Upper lobe of left lung (tissue), 6 donors: ENCODE results near the gene UGT2B17. TPM values are rescaled to one million over a fixed set of nuclear protein-coding genes. Genes with fewer than 3 reads are reported as not detected.
"Not testable (repeated sequence)": the region's sequence is repeated elsewhere in the genome, so short reads cannot be mapped to it uniquely, and the experiment has no call there.

Experiments used
- ATAC-seq, 2 donors: fragments of 200-7000 bp; cut with Tn5 transposase; one replicate each; pipeline ENCODE4 v1.9.1; 2022; ENCODE audit warnings: mild to moderate bottlenecking in 2 of 2, moderate library complexity in 2 of 2; ENCODE audit not compliant: low FRiP score in 2 of 2
- DNase-seq, 2 donors: peaks; one replicate each; pipeline ENCODE4 v3.0.0-alpha.2; 2019 to 2020
- H3K27ac ChIP-seq, 4 donors: fragments of 200-600 bp; sonication (generic); one replicate each; pipeline ENCODE4 v1.5.1; 2016 to 2019
- H3K27me3 ChIP-seq, 4 donors: fragments of 200-600 bp; sonication (generic); one replicate each; pipeline ENCODE4 v1.5.1; 2017 to 2019
- H3K36me3 ChIP-seq, 4 donors: fragments of 200-600 bp; sonication (generic); one replicate each; pipeline ENCODE4 v1.5.1; 2016 to 2019
- H3K4me1 ChIP-seq, 4 donors: fragments of 200-600 bp; sonication (generic); one replicate each; pipeline ENCODE4 v1.5.1; 2018 to 2019
- H3K4me3 ChIP-seq, 4 donors: fragments of 200-600 bp; sonication (generic); one replicate each; pipeline ENCODE4 v1.5.1; 2017 to 2019; ENCODE audit warnings: mild to moderate bottlenecking in 2 of 4, moderate library complexity in 1 of 4
- H3K9me3 ChIP-seq, 4 donors: fragments of 200-600 bp; sonication (generic); one replicate each; pipeline ENCODE4 v1.5.1; 2018 to 2019
- EP300 ChIP-seq, 4 donors: sonication (generic); formaldehyde crosslinking; IDR thresholded peaks; one replicate each; pipeline ENCODE4 v1.5.1; 2017; ENCODE audit warnings: antibody characterized with exemption in 4 of 4, control low read depth in 2 of 4
- POLR2A ChIP-seq, 4 donors: fragments of 450-650 bp; IDR thresholded peaks; one replicate each; pipeline ENCODE4 v1.5.1; 2016 to 2017; ENCODE audit warnings: antibody characterized with exemption in 4 of 4, mild to moderate bottlenecking in 2 of 4
- POLR2AphosphoS5 ChIP-seq, 2 donors: sonication (generic); formaldehyde crosslinking; IDR thresholded peaks; one replicate each; pipeline ENCODE4 v1.5.1; 2017; ENCODE audit warnings: antibody characterized with exemption in 2 of 2
- WGBS, 2 donors: methylation state at CpG; one replicate each; pipeline ENCODE4 v1.1.5; 2017 to 2018; 5-methylcytosine and 5-hydroxymethylcytosine counted together
- total RNA-seq, 6 donors: library from RNA; depleted of rRNA in 4 of 6; stranded (reverse); fragments of >200 nt in 4 of 6; gene quantifications; one replicate each; pipeline versions ENCODE4 v1.1.0 to v1.2.1, GENCODE V29; 2016 to 2021
- TF ChIP-seq, protein P1 (sequence below), 6 experiments: fragments of 450-650 bp in 4 of 6; fragments of 200-600 bp in 2 of 6; sonication (generic) in 2 of 6; IDR thresholded peaks; one replicate each; pipeline ENCODE4 v1.5.1; 2016 to 2019; ENCODE audit warnings: antibody characterized with exemption in 6 of 6
- donor health status: DM: no; HTN: no; CAD: no; lungs with moderate emphysema.
- donor health status: DM: no; HTN: yes; CAD: no; lungs with severe emphysema.

UGT2B17 gene
- total RNA-seq = under 1 TPM in 1 of 6 donors, not detected in 5; 0.27 TPM

GRCh38 chr4:68576272-68577125, at the start of gene UGT2B17:
UGT2B17 (minus strand) TSS chr4:68576322; CDS start chr4:68568484, 7,838 bp downstream.
- WGBS, 2 donors = 93% methylated on average over 4 of the region's 7 CpGs; no CpG with 5 or more reads in 1 of the 2 donors
- Histone ChIP-seq H3K4me3 (no peak within 1 kb of the TSS), H3K9me3 (no peaks in the 10 kb centered on the region), H3K36me3 (no peaks in the 10 kb centered on the region), H3K4me1 (no peaks in the 10 kb centered on the region), H3K27me3 (no peaks in the 10 kb centered on the region), H3K27ac (no peak within 1 kb of the TSS)
- TF ChIP-seq POLR2AphosphoS5 (IDR thresholded peaks at IDR 0.05) = no peak
- TF ChIP-seq POLR2A (IDR thresholded peaks at IDR 0.05) = no peak
- TF ChIP-seq EP300 (IDR thresholded peaks at IDR 0.05) = no peak
- TF ChIP-seq, protein P1, sequence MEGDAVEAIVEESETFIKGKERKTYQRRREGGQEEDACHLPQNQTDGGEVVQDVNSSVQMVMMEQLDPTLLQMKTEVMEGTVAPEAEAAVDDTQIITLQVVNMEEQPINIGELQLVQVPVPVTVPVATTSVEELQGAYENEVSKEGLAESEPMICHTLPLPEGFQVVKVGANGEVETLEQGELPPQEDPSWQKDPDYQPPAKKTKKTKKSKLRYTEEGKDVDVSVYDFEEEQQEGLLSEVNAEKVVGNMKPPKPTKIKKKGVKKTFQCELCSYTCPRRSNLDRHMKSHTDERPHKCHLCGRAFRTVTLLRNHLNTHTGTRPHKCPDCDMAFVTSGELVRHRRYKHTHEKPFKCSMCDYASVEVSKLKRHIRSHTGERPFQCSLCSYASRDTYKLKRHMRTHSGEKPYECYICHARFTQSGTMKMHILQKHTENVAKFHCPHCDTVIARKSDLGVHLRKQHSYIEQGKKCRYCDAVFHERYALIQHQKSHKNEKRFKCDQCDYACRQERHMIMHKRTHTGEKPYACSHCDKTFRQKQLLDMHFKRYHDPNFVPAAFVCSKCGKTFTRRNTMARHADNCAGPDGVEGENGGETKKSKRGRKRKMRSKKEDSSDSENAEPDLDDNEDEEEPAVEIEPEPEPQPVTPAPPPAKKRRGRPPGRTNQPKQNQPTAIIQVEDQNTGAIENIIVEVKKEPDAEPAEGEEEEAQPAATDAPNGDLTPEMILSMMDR (IDR thresholded peaks at IDR 0.05) = no peak
- DNase-seq (no peak), ATAC-seq (no peak)

DNA sequence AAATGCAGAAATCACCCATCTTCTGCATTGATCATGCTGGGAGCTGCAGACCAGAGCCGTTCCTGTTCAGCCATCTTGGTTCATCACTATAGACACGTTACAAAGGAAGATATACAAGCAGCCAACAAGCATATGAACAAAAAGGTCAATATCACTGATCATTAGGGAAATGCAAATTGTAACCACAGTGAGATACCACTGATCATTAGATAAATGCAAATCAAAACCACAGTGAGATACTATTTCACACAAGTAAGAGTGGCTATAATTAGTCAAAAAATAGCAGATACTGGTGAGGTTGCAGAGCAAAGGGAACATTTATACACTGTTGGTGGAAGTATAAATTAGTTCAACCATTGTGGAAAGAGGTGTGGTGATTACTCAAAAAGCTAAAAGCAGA, 46.6 kb upstream of the UGT2B17 start:
- H3K27me3 ChIP-seq, H3K36me3 ChIP-seq, H3K4me1 ChIP-seq, H3K9me3 ChIP-seq, H3K27ac ChIP-seq, ATAC-seq, DNase-seq, H3K4me3 ChIP-seq: not testable (repeated sequence)
- WGBS, 2 donors = 83% methylated on average over 1 of the region's 2 CpGs; no CpG with 5 or more reads in 1 of the 2 donors

- no peak overlapping the region for H3K4me3 ChIP-seq
- DNase-seq (no peak), ATAC-seq (no peak)
- no peak overlapping the region for H3K27ac ChIP-seq
- TF ChIP-seq POLR2AphosphoS5 (IDR thresholded peaks at IDR 0.05) (no peak), POLR2A (IDR thresholded peaks at IDR 0.05) (no peak), EP300 (IDR thresholded peaks at IDR 0.05) (no peak)
- TF ChIP-seq, protein P1 (IDR thresholded peaks at IDR 0.05) = no peak
- no peaks in the 10 kb centered on the region for H3K9me3 ChIP-seq
- H3K4me1 ChIP-seq = no peaks in the 10 kb centered on the region
- H3K36me3 ChIP-seq = no peaks in the 10 kb centered on the region
- no peaks in the 10 kb centered on the region for H3K27me3 ChIP-seq
These were observed 41.0 kb upstream of the UGT2B17 start for GRCh38 chr4:68617003-68617698.

DNA sequence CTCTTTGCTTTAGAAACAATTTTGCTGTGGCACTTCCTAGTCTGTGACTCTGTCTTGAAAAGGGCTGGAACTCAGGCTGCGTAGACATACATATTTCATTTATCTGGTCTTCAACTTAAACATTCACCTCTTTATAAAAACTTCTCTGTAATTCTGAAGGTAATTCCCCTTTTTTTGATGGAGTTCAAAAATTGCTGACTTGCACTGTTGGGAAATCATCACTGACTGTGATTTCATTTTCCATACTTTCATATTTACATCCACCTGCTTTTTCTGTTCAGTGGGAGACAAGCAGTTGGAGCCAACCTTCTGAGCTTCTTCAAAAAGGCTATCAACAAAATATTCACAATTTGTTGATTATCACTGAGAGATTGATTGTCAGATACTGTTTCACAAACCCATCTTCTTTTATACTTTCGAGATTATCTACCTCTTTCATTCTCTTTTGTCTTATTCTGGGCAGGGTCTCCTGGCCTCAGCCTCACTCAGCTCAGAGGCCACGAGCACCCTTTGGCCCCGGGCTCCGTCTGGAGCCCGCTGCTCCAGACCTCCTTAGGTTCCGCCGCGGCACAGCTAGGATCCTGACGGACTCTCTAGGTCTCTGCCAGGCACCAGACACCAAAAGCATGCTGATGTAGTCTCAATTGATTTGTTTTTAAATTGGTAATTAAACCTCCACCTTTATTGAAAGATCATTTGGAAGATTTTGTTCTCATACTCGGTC, 39.7 kb upstream of the UGT2B17 start:
- TF ChIP-seq POLR2AphosphoS5 (IDR thresholded peaks at IDR 0.05) (no peak), POLR2A (IDR thresholded peaks at IDR 0.05) (no peak), EP300 (IDR thresholded peaks at IDR 0.05) (no peak)
- TF ChIP-seq, protein P1 (IDR thresholded peaks at IDR 0.05) = no peak
- Histone ChIP-seq H3K27me3 (no peaks in the 10 kb centered on the region), H3K36me3 (no peaks in the 10 kb centered on the region), H3K4me1 (no peaks in the 10 kb centered on the region), H3K27ac (no peak overlapping the region), H3K9me3 (no peaks in the 10 kb centered on the region), H3K4me3 (no peak overlapping the region)
- 96% methylated on average over 11 of the region's 11 CpGs; no CpG with 5 or more reads in 1 of the 2 donors for WGBS, 2 donors
- DNase-seq (peak in 1 of 2 donors; percentile 32), ATAC-seq (no peak)

- H3K27ac ChIP-seq = no peak overlapping the region
- H3K4me3 ChIP-seq = no peak overlapping the region
- TF ChIP-seq EP300 (IDR thresholded peaks at IDR 0.05) (no peak), POLR2A (IDR thresholded peaks at IDR 0.05) (no peak), POLR2AphosphoS5 (IDR thresholded peaks at IDR 0.05) (no peak)
- TF ChIP-seq, protein P1 (IDR thresholded peaks at IDR 0.05) = no peak
- no peak for ATAC-seq
- WGBS, 2 donors = 41% methylated on average over 1 of the region's 1 CpG; no CpG with 5 or more reads in 1 of the 2 donors
- no peaks in the 10 kb centered on the region for H3K9me3 ChIP-seq
- no peak for DNase-seq
- no peaks in the 10 kb centered on the region for H3K27me3 ChIP-seq
- no peaks in the 10 kb centered on the region for H3K36me3 ChIP-seq
- no peaks in the 10 kb centered on the region for H3K4me1 ChIP-seq
These were observed 37.6 kb upstream of the UGT2B17 start for GRCh38 chr4:68613752-68614151.
